Activated CD8-positive, alpha-beta memory T cell treated with anti-CD3 and anti-CD28 coated beads, Interleukin-2, amount 50 U/mL, for 1 hour (primary cell): ENCODE results near the gene PTTG1.
A peak's percentile ranks its signal among the peaks of the same experiment; 100 is the strongest.

Experiments
- DNase-seq: peaks from one replicate; pipeline ENCODE4 v3.0.0-alpha.2; 2020; ENCODE audit errors: extremely low read depth

PTTG1 gene

GRCh38 chr5:160453751-160454150 is 32.1 kb downstream of the PTTG1 start:
- DNase-seq, result no peak

- no peak for DNase-seq
These were observed 33.9 kb downstream of the PTTG1 start for GRCh38 chr5:160455600-160455999.

- DNase-seq, result no peak
These were observed 35.0 kb downstream of the PTTG1 start for GRCh38 chr5:160456480-160457177.

GRCh38 chr5:160457252-160457651 is 35.6 kb downstream of the PTTG1 start:
- DNase-seq, result no peak

GRCh38 chr5:160458806-160459800 is 37.4 kb downstream of the PTTG1 start:
- no peak for DNase-seq

GRCh38 chr5:160460377-160461049 is 38.9 kb downstream of the PTTG1 start:
- DNase-seq, result no peak

GRCh38 chr5:160461378-160461777 is 39.7 kb downstream of the PTTG1 start:
- DNase-seq, result no peak

- DNase-seq, result no peak
These were observed 40.5 kb downstream of the PTTG1 start for GRCh38 chr5:160462167-160462566.

GRCh38 chr5:160463227-160463626 is 41.6 kb downstream of the PTTG1 start:
- no peak for DNase-seq

GRCh38 chr5:160463740-160464465 is 42.2 kb downstream of the PTTG1 start:
- no peak for DNase-seq

- DNase-seq, result no peak
These were observed 42.8 kb downstream of the PTTG1 start for GRCh38 chr5:160464466-160464797.

GRCh38 chr5:160466116-160466515 is 44.5 kb downstream of the PTTG1 start:
- no peak for DNase-seq

- no peak for DNase-seq
These were observed 45.4 kb downstream of the PTTG1 start for GRCh38 chr5:160466889-160467554.

GRCh38 chr5:160467555-160468362 is 46.1 kb downstream of the PTTG1 start:
- DNase-seq, result peak; percentile 33

GRCh38 chr5:160468363-160468975 is 46.8 kb downstream of the PTTG1 start:
- DNase-seq, result no peak

GRCh38 chr5:160469156-160470144 is 47.8 kb downstream of the PTTG1 start:
- no peak for DNase-seq

GRCh38 chr5:160470437-160471361 is 49.0 kb downstream of the PTTG1 start:
- DNase-seq, result no peak

GRCh38 chr5:160471761-160472160 is 50.1 kb downstream of the PTTG1 start:
- no peak for DNase-seq
